ENCODE measurements around the gene JAK1.
A peak's percentile ranks its signal among the peaks of the same experiment; 100 is the strongest.
"Not testable (repeated sequence)": the region's sequence is repeated elsewhere in the genome, so short reads cannot be mapped to it uniquely, and the experiment has no call there.

JAK1 gene

GRCh38 chr1:64839732-64840405, 126.5 kb downstream of the JAK1 start:
- no peak for DNase-seq (ENCODE audit: low read depth)

- DNase-seq (ENCODE audit: low read depth): no peak
These were observed 127.1 kb downstream of the JAK1 start for GRCh38 chr1:64839261-64839660.

- DNase-seq (ENCODE audit: low read depth): no peak
These were observed 127.9 kb downstream of the JAK1 start for GRCh38 chr1:64838486-64838885.

GRCh38 chr1:64836802-64837201, 129.5 kb downstream of the JAK1 start:
- DNase-seq (ENCODE audit: low read depth): no peak

- DNase-seq (ENCODE audit: low read depth): no peak
These were observed 131.6 kb downstream of the JAK1 start for GRCh38 chr1:64834734-64835133.

- no peak for DNase-seq (ENCODE audit: low read depth)
These were observed 136.2 kb downstream of the JAK1 start for GRCh38 chr1:64830030-64830651.

- no peak for DNase-seq (ENCODE audit: low read depth)
These were observed 136.8 kb downstream of the JAK1 start for GRCh38 chr1:64829411-64830029.

GRCh38 chr1:64828829-64829228, 137.5 kb downstream of the JAK1 start:
- DNase-seq (ENCODE audit: low read depth): no peak

- no peak for DNase-seq (ENCODE audit: low read depth)
These were observed 139.4 kb downstream of the JAK1 start for GRCh38 chr1:64826991-64827390.

- peak; percentile 25 for DNase-seq (ENCODE audit: low read depth)
These were observed 142.5 kb downstream of the JAK1 start for GRCh38 chr1:64823691-64824476.

- no peak for DNase-seq (ENCODE audit: low read depth)
These were observed 143.7 kb downstream of the JAK1 start for GRCh38 chr1:64822621-64823020.

GRCh38 chr1:64820572-64820971, 145.8 kb downstream of the JAK1 start:
- DNase-seq (ENCODE audit: low read depth): not testable (repeated sequence)

- DNase-seq (ENCODE audit: low read depth): not testable (repeated sequence)
These were observed 149.0 kb downstream of the JAK1 start for GRCh38 chr1:64817364-64817763.

GRCh38 chr1:64814427-64814826, 151.9 kb downstream of the JAK1 start:
- no peak for DNase-seq (ENCODE audit: low read depth)

- DNase-seq (ENCODE audit: low read depth): no peak
These were observed 155.2 kb downstream of the JAK1 start for GRCh38 chr1:64811131-64811530.

- DNase-seq (ENCODE audit: low read depth): no peak
These were observed 156.3 kb downstream of the JAK1 start for GRCh38 chr1:64810001-64810400.

- DNase-seq (ENCODE audit: low read depth): no peak
These were observed 157.0 kb downstream of the JAK1 start for GRCh38 chr1:64809309-64809708.

- DNase-seq (ENCODE audit: low read depth): no peak
These were observed 164.4 kb downstream of the JAK1 start for GRCh38 chr1:64801851-64802523.

GRCh38 chr1:64798872-64799271, 167.5 kb downstream of the JAK1 start:
- no peak for DNase-seq (ENCODE audit: low read depth)

GRCh38 chr1:64790832-64791487, 175.4 kb downstream of the JAK1 start:
- DNase-seq (ENCODE audit: low read depth): no peak

Measured in activated T-cell treated with anti-CD3 and anti-CD28 coated beads for 48 hours (primary cell).